Gastrocnemius medialis (tissue), 4 donors: ENCODE results near the gene KCNT1.

Experiments
- POLR2A ChIP-seq, 2 donors: fragments of 450-650 bp; IDR thresholded peaks; one replicate each; pipeline ENCODE4 v1.6.1; 2017; ENCODE audit warnings: antibody characterized with exemption in 2 of 2, mild to moderate bottlenecking in 2 of 2, moderate library complexity in 2 of 2
- TF ChIP-seq, protein P1 (sequence below), 5 experiments: fragments of 450-650 bp in 3 of 5; fragments of 200-600 bp in 2 of 5; sonication (generic) in 2 of 5; IDR thresholded peaks in 4 of 5; conservative IDR thresholded peaks in 1 of 5; 1 replicate in 4 of 5; 2 replicates in 1 of 5; pipeline ENCODE4 v1.5.1; 2016 to 2019; ENCODE audit warnings: antibody characterized with exemption in 5 of 5, mild to moderate bottlenecking in 3 of 5, moderate library complexity in 3 of 5

- TF ChIP-seq, protein P1, sequence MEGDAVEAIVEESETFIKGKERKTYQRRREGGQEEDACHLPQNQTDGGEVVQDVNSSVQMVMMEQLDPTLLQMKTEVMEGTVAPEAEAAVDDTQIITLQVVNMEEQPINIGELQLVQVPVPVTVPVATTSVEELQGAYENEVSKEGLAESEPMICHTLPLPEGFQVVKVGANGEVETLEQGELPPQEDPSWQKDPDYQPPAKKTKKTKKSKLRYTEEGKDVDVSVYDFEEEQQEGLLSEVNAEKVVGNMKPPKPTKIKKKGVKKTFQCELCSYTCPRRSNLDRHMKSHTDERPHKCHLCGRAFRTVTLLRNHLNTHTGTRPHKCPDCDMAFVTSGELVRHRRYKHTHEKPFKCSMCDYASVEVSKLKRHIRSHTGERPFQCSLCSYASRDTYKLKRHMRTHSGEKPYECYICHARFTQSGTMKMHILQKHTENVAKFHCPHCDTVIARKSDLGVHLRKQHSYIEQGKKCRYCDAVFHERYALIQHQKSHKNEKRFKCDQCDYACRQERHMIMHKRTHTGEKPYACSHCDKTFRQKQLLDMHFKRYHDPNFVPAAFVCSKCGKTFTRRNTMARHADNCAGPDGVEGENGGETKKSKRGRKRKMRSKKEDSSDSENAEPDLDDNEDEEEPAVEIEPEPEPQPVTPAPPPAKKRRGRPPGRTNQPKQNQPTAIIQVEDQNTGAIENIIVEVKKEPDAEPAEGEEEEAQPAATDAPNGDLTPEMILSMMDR (IDR thresholded peaks at IDR 0.05 in 4 of 5, conservative IDR thresholded peaks at IDR 0.05 in 1 of 5): no peak
- no peak for TF ChIP-seq POLR2A (IDR thresholded peaks at IDR 0.05)
Measured at GRCh38 chr9:135811801-135812200, 109.8 kb downstream of the KCNT1 start.
